IMR-90 (cell line): ENCODE measurements around the gene EGF. TPM values are rescaled to one million over a fixed set of nuclear protein-coding genes. Genes with fewer than 3 reads are reported as not detected.

Source experiments
- ATAC-seq: fragments of 200-7000 bp; cut with Tn5 transposase; 2 replicates; pipeline ENCODE4 v1.9.1; 2020; ENCODE audit warnings: low read depth, mild to moderate bottlenecking, moderate library complexity
- BruUV-seq: library from RNA; stranded (reverse); fragments of 400-500 nt; replicated peaks from 2 replicates; lab custom pipeline; 2021; lab: Mats Ljungman, UMichigan
- CTCF ChIA-PET: fragments of 300-600 bp; formaldehyde crosslinking; extraction: SDS; loops from one replicate; lab custom pipeline; 2021; ENCODE audit warnings: antibody characterized with exemption; lab: Yijun Ruan, JAX
- POLR2A ChIA-PET: fragments of 300-600 bp; sonication (Branson Sonifier 250); formaldehyde crosslinking; loops from one replicate; lab custom pipeline; 2022; ENCODE audit warnings: antibody characterized with exemption; ENCODE audit not compliant: unreplicated experiment; lab: Charles Lee
- DNase-seq: peaks from one replicate; pipeline ENCODE4 v3.0.0; 2013
- H2AFZ ChIP-seq: replicated peaks from 2 replicates; pipeline ENCODE3; 2013; ENCODE audit warnings: low read length, mild to moderate bottlenecking; ENCODE audit not compliant: poor library complexity
- H2AK5ac ChIP-seq: 2 replicates; pipeline ENCODE4 v1.6.1; 2013; ENCODE audit warnings: low read depth, low read length, inconsistent platforms
- H2AK9ac ChIP-seq: replicated peaks from 2 replicates; pipeline ENCODE3; 2013; ENCODE audit warnings: mild to moderate bottlenecking, low read depth, low read length, moderate library complexity; ENCODE audit not compliant: poor library complexity
- H2BK120ac ChIP-seq: 2 replicates; pipeline ENCODE4 v1.6.1; 2013; ENCODE audit warnings: low read depth, low read length, inconsistent platforms
- H2BK15ac ChIP-seq: 3 replicates; pipeline ENCODE4 v1.6.1; 2013; ENCODE audit warnings: low read depth, low read length, inconsistent platforms
- H2BK20ac ChIP-seq: 2 replicates; pipeline ENCODE4 v1.6.1; 2013; ENCODE audit warnings: low read depth, mild to moderate bottlenecking, inconsistent platforms, low read length, moderate library complexity
- H2BK5ac ChIP-seq: 2 replicates; pipeline ENCODE4 v1.6.1; 2013; ENCODE audit warnings: mild to moderate bottlenecking, low read depth, low read length, inconsistent platforms; ENCODE audit not compliant: poor library complexity, severe bottlenecking
- H3K14ac ChIP-seq: replicated peaks from 2 replicates; pipeline ENCODE4 v1.6.1; 2013; ENCODE audit warnings: low read depth, low read length, inconsistent platforms
- H3K18ac ChIP-seq: 2 replicates; pipeline ENCODE4 v1.6.1; 2013; ENCODE audit warnings: low read depth, low read length, control low read depth
- H3K23ac ChIP-seq: 2 replicates; pipeline ENCODE4 v1.6.1; 2013; ENCODE audit warnings: low read depth, low read length, inconsistent platforms
- H3K27ac ChIP-seq: 2 replicates; pipeline ENCODE4 v1.5.1; 2013; ENCODE audit warnings: mild to moderate bottlenecking, control low read depth, low read length; ENCODE audit not compliant: insufficient read depth
- H3K27me3 ChIP-seq: 2 replicates; pipeline ENCODE4 v1.6.1; 2013; ENCODE audit warnings: low read length; ENCODE audit not compliant: control insufficient read depth, insufficient read depth
- H3K36me3 ChIP-seq: 2 replicates; pipeline ENCODE4 v1.6.1; 2013; ENCODE audit warnings: low read length, mixed read lengths; ENCODE audit not compliant: control insufficient read depth, insufficient read depth
- H3K4ac ChIP-seq: 2 replicates; pipeline ENCODE4 v1.6.1; 2013; ENCODE audit warnings: low read depth, low read length, inconsistent platforms
- H3K4me1 ChIP-seq: 2 replicates; pipeline ENCODE4 v1.6.1; 2013; ENCODE audit warnings: low read length, mixed read lengths; ENCODE audit not compliant: control insufficient read depth, insufficient read depth
- H3K4me2 ChIP-seq: 2 replicates; pipeline ENCODE4 v1.6.1; 2013; ENCODE audit warnings: low read depth, mild to moderate bottlenecking, control low read depth, low read length, moderate library complexity
- H3K4me3 ChIP-seq: 2 replicates; pipeline ENCODE4 v1.5.1; 2013; ENCODE audit warnings: low read depth, mild to moderate bottlenecking, control low read depth, low read length, moderate library complexity; ENCODE audit not compliant: insufficient read depth
- H3K56ac ChIP-seq: 2 replicates; pipeline ENCODE4 v1.6.1; 2013; ENCODE audit warnings: low read length, inconsistent platforms; ENCODE audit not compliant: insufficient read depth; ENCODE audit errors: extremely low read depth
- H3K79me1 ChIP-seq, 2 experiments: 2 replicates each; pipeline ENCODE4 v1.6.1; 2013; ENCODE audit warnings: low read length in 2 of 2, inconsistent platforms in 1 of 2, low read depth in 1 of 2
- H3K9ac ChIP-seq: 2 replicates; pipeline ENCODE4 v1.6.1; 2013; ENCODE audit warnings: low read depth, low read length, control low read depth
- H3K9me1 ChIP-seq: 2 replicates; pipeline ENCODE4 v1.6.1; 2013; ENCODE audit warnings: low read length, inconsistent platforms; ENCODE audit not compliant: insufficient read depth
- H3K9me3 ChIP-seq: 2 replicates; pipeline ENCODE4 v1.6.1; 2013; ENCODE audit warnings: low read length; ENCODE audit not compliant: control insufficient read depth, insufficient read depth
- H4K20me1 ChIP-seq: 2 replicates; pipeline ENCODE4 v1.6.1; 2013; ENCODE audit warnings: low read length, inconsistent platforms; ENCODE audit not compliant: insufficient read depth
- H4K5ac ChIP-seq: 2 replicates; pipeline ENCODE4 v1.6.1; 2013; ENCODE audit warnings: mild to moderate bottlenecking, low read depth, low read length, control low read depth
- H4K8ac ChIP-seq, 2 experiments: 2 replicates each; pipeline ENCODE4 v1.6.1; 2013; ENCODE audit warnings: low read depth in 2 of 2, low read length in 2 of 2, control low read depth in 1 of 2, inconsistent platforms in 1 of 2
- H4K91ac ChIP-seq: 2 replicates; pipeline ENCODE4 v1.6.1; 2013; ENCODE audit warnings: low read depth, low read length, inconsistent platforms; ENCODE audit not compliant: insufficient read depth
- BHLHE40 ChIP-seq: fragments of 150-350 bp; IDR thresholded peaks from 2 replicates; pipeline ENCODE4 v1.6.1; 2016; ENCODE audit warnings: mild to moderate bottlenecking, low read depth, low read length
- CEBPB ChIP-seq: IDR thresholded peaks from 2 replicates; pipeline ENCODE4 v1.6.1; 2012; ENCODE audit warnings: low read depth, low read length, improper control_type of control experiment
- CHD1 ChIP-seq: IDR thresholded peaks from 2 replicates; pipeline ENCODE4 v1.6.1; 2012; ENCODE audit warnings: low read depth, low read length, improper control_type of control experiment
- FOS ChIP-seq: fragments of 150-350 bp; IDR thresholded peaks from 2 replicates; pipeline ENCODE4 v1.6.1; 2016; ENCODE audit warnings: low read depth, low read length
- MAFK ChIP-seq: IDR thresholded peaks from 2 replicates; pipeline ENCODE4 v1.6.1; 2012; ENCODE audit warnings: low read depth, low read length, improper control_type of control experiment
- MAZ ChIP-seq: IDR thresholded peaks from 2 replicates; pipeline ENCODE4 v1.6.1; 2012; ENCODE audit warnings: low read depth, mild to moderate bottlenecking, low read length, improper control_type of control experiment, moderate library complexity, borderline replicate concordance
- MXI1 ChIP-seq: IDR thresholded peaks from 2 replicates; pipeline ENCODE4 v1.6.1; 2012; ENCODE audit warnings: low read depth, mild to moderate bottlenecking, low read length, moderate library complexity, borderline replicate concordance
- NFE2L2 ChIP-seq: fragments of 150-350 bp; IDR thresholded peaks from 2 replicates; pipeline ENCODE4 v1.6.1; 2016; ENCODE audit warnings: low read depth, mild to moderate bottlenecking, low read length
- POLR2A ChIP-seq: IDR thresholded peaks from 2 replicates; pipeline ENCODE4 v1.6.1; 2012; ENCODE audit warnings: mild to moderate bottlenecking, low read depth, low read length
- RAD21 ChIP-seq: IDR thresholded peaks from 2 replicates; pipeline ENCODE4 v1.6.1; 2012; ENCODE audit warnings: low read length, improper control_type of control experiment
- RCOR1 ChIP-seq: IDR thresholded peaks from 2 replicates; pipeline ENCODE4 v1.6.1; 2012; ENCODE audit warnings: mild to moderate bottlenecking, low read length, improper control_type of control experiment; ENCODE audit not compliant: insufficient replicate concordance
- RFX5 ChIP-seq: IDR thresholded peaks from 2 replicates; pipeline ENCODE4 v1.8.0; 2012; ENCODE audit warnings: low read depth, mild to moderate bottlenecking, low read length, moderate library complexity
- SMC3 ChIP-seq: fragments of 150-350 bp; IDR thresholded peaks from 2 replicates; pipeline ENCODE4 v1.6.1; 2016; ENCODE audit warnings: low read depth, mild to moderate bottlenecking, antibody characterized with exemption, low read length, moderate library complexity
- WGBS, 2 experiments: methylation state at CpG; one replicate each; pipeline versions ENCODE4 v1.1.5 to v1.1.7; 2013; ENCODE audit warnings: missing lambda C conversion rate in 2 of 2; ENCODE audit not compliant: insufficient read length in 1 of 2; ENCODE audit errors: extremely low coverage in 2 of 2; 5-methylcytosine and 5-hydroxymethylcytosine counted together
- dilution Hi-C: fragments of 300-500 bp; cut with HindIII; formaldehyde crosslinking; loops from one replicate; pipeline ENCODE4 v1.14.3; 2018; ENCODE audit warnings: low sequenced_read_pairs; ENCODE audit not compliant: unreplicated experiment
- in situ Hi-C: fragments of 300-500 bp; cut with MboI; formaldehyde crosslinking; loops from 3 replicates; pipeline ENCODE4 v1.14.3; 2019; ENCODE audit warnings: low sequenced_read_pairs, inconsistent platforms, mixed read lengths
- intact Hi-C: fragments of 100-400 bp; cut with micrococcal nuclease; formaldehyde crosslinking; loops from 2 replicates; pipeline ENCODE4 v1.10.0; 2022
- polyA plus RNA-seq, 3 experiments: library from polyadenylated mRNA; depleted of rRNA; stranded (reverse); fragments of >200 nt; gene quantifications; 2 replicates each; pipeline ENCODE4 v1.2.3, GENCODE V29; 2012; ENCODE audit warnings: low replicate concordance in 1 of 3
- total RNA-seq: library from RNA; depleted of rRNA; stranded (reverse); fragments of >200 nt; gene quantifications from 2 replicates; pipeline ENCODE4 v1.2.3, GENCODE V29; 2012
- TF ChIP-seq, protein P1 (sequence below): fragments of 150-350 bp; IDR thresholded peaks from 2 replicates; pipeline ENCODE4 v1.6.1; 2016; ENCODE audit warnings: low read depth, mild to moderate bottlenecking, low read length, moderate library complexity, borderline replicate concordance
- TF ChIP-seq, protein P2 (sequence below): fragments of 150-350 bp; IDR thresholded peaks from 2 replicates; pipeline ENCODE4 v1.6.1; 2017; ENCODE audit warnings: mild to moderate bottlenecking, antibody characterized with exemption, low read length, low read depth
- TF ChIP-seq, protein P3 (sequence below): conservative IDR thresholded peaks from 2 replicates; pipeline ENCODE4 v1.5.1; 2012; ENCODE audit warnings: mild to moderate bottlenecking, low read depth, low read length, improper control_type of control experiment

The EGF gene
- total and polyA plus RNA-seq, 2 of the 4 experiments (the other 2 are of a cell fraction): 1.7 to 2.2 TPM

DNA sequence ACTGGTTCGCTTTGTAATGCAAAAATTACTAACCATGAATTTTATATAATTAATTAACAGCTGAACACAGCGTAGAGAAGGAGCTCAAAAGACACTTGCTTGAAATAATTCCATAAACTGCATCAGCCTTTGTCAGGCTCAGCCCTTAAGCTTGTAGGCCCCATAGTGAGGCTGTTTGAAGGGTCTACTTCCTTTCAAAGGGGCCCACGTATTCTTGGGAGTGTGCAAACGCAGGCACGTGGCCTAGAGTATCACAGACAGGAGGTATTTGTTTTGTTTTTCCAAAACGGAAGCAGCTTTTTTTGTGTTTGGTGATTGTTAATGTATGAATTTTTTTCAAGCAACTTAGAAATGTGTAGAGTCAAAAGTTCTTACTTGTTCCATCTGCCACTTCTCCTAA is 25.6 kb upstream of the EGF start:
- no peak overlapping the region for H3K23ac ChIP-seq
- no peak overlapping the region for H4K91ac ChIP-seq
- no peak overlapping the region for H2BK120ac ChIP-seq
- no peaks in the 10 kb centered on the region for H3K9me1 ChIP-seq
- no peak overlapping the region for H3K27ac ChIP-seq
- dilution Hi-C loops (no loop called here), intact Hi-C loops (no loop called here), in situ Hi-C loops (no loop called here)
- H2BK5ac ChIP-seq: no peak overlapping the region
- no peaks in the 10 kb centered on the region for H4K20me1 ChIP-seq
- H3K9ac ChIP-seq: no peak overlapping the region
- no peaks in the 10 kb centered on the region for H3K36me3 ChIP-seq
- ChIA-PET POLR2A (no interaction called here), CTCF (no interaction called here)
- no peak overlapping the region for H3K4me3 ChIP-seq
- H2BK15ac ChIP-seq: no peak overlapping the region
- H2AK5ac ChIP-seq: no peak overlapping the region
- no CpG with 5 or more reads among the region's 6 CpGs for WGBS, 2 experiments
- no peaks in the 10 kb centered on the region for H3K9me3 ChIP-seq
- H3K56ac ChIP-seq: no peak overlapping the region
- ATAC-seq (no peak), DNase-seq (no peak)
- no peak overlapping the region for H2AFZ ChIP-seq
- no peak overlapping the region for H3K4me2 ChIP-seq
- no TSS peak for BruUV-seq
- no peaks in the 10 kb centered on the region for H3K79me1 ChIP-seq
- no peak overlapping the region for H2AK9ac ChIP-seq
- TF ChIP-seq RCOR1 (no peak), MAFK (no peak), POLR2A (no peak), CEBPB (no peak), MAZ (no peak), CHD1 (no peak), RAD21 (no peak), MXI1 (no peak), RFX5 (no peak), BHLHE40 (no peak), SMC3 (no peak), FOS (no peak), NFE2L2 (no peak)
- TF ChIP-seq, protein P1, sequence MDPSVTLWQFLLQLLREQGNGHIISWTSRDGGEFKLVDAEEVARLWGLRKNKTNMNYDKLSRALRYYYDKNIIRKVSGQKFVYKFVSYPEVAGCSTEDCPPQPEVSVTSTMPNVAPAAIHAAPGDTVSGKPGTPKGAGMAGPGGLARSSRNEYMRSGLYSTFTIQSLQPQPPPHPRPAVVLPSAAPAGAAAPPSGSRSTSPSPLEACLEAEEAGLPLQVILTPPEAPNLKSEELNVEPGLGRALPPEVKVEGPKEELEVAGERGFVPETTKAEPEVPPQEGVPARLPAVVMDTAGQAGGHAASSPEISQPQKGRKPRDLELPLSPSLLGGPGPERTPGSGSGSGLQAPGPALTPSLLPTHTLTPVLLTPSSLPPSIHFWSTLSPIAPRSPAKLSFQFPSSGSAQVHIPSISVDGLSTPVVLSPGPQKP: no peak
- TF ChIP-seq, protein P2, sequence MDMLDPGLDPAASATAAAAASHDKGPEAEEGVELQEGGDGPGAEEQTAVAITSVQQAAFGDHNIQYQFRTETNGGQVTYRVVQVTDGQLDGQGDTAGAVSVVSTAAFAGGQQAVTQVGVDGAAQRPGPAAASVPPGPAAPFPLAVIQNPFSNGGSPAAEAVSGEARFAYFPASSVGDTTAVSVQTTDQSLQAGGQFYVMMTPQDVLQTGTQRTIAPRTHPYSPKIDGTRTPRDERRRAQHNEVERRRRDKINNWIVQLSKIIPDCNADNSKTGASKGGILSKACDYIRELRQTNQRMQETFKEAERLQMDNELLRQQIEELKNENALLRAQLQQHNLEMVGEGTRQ: no peak
- TF ChIP-seq, protein P3, sequence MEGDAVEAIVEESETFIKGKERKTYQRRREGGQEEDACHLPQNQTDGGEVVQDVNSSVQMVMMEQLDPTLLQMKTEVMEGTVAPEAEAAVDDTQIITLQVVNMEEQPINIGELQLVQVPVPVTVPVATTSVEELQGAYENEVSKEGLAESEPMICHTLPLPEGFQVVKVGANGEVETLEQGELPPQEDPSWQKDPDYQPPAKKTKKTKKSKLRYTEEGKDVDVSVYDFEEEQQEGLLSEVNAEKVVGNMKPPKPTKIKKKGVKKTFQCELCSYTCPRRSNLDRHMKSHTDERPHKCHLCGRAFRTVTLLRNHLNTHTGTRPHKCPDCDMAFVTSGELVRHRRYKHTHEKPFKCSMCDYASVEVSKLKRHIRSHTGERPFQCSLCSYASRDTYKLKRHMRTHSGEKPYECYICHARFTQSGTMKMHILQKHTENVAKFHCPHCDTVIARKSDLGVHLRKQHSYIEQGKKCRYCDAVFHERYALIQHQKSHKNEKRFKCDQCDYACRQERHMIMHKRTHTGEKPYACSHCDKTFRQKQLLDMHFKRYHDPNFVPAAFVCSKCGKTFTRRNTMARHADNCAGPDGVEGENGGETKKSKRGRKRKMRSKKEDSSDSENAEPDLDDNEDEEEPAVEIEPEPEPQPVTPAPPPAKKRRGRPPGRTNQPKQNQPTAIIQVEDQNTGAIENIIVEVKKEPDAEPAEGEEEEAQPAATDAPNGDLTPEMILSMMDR: no peak
- no peak overlapping the region for H2BK20ac ChIP-seq
- no peaks in the 10 kb centered on the region for H3K4me1 ChIP-seq
- H4K8ac ChIP-seq: no peak overlapping the region
- no peak overlapping the region for H3K4ac ChIP-seq
- no peak overlapping the region for H4K5ac ChIP-seq
- H3K18ac ChIP-seq: no peak overlapping the region
- no peaks in the 10 kb centered on the region; the same call in 1 of the 2 replicates for H3K27me3 ChIP-seq
- no peak overlapping the region for H3K14ac ChIP-seq
